HepG2 (cell line): ENCODE data around the gene NR2F1-AS1. TPM values are rescaled to one million over a fixed set of nuclear protein-coding genes. Genes with fewer than 3 reads are reported as not detected.

Experiments used
- ATF1 ChIP-seq: IDR thresholded peaks from 2 replicates; pipeline ENCODE4 v1.6.1; 2016; ENCODE audit warnings: mild to moderate bottlenecking, control low read depth
- CHD4 ChIP-seq: fragments of 200-600 bp; sonication (generic); IDR thresholded peaks from 2 replicates; pipeline ENCODE4 v1.7.0; 2017; ENCODE audit warnings: mild to moderate bottlenecking, low read length, borderline replicate concordance
- E2F1 ChIP-seq: sonication (generic); formaldehyde crosslinking; IDR thresholded peaks from 2 replicates; pipeline ENCODE4 v1.5.0; 2020; ENCODE audit warnings: missing genetic modification reagents
- FOXK2 ChIP-seq: fragments of 450-650 bp; IDR thresholded peaks from 2 replicates; pipeline ENCODE4 v1.6.1; 2016
- KDM5B ChIP-seq: sonication (generic); formaldehyde crosslinking; IDR thresholded peaks from 2 replicates; pipeline ENCODE4 v1.4.0; 2020; ENCODE audit warnings: missing genetic modification reagents, mild to moderate bottlenecking, borderline replicate concordance
- MZF1 ChIP-seq: sonication (generic); formaldehyde crosslinking; IDR thresholded peaks from 2 replicates; pipeline ENCODE4 v1.8.1; 2023; ENCODE audit warnings: mild to moderate bottlenecking, missing genetic modification reagents, borderline replicate concordance
- NCOA5 ChIP-seq: sonication (generic); formaldehyde crosslinking; IDR thresholded peaks from 2 replicates; pipeline ENCODE4 v1.4.0; 2020; ENCODE audit warnings: missing genetic modification reagents
- NFE2 ChIP-seq: sonication (generic); formaldehyde crosslinking; IDR thresholded peaks from 2 replicates; pipeline ENCODE4 v1.4.0; 2020; ENCODE audit warnings: missing genetic modification reagents
- NFE2L1 ChIP-seq: sonication (generic); formaldehyde crosslinking; IDR thresholded peaks from 2 replicates; pipeline ENCODE4 v1.4.0; 2020; ENCODE audit warnings: missing genetic modification reagents, mild to moderate bottlenecking, borderline replicate concordance
- PHF5A ChIP-seq: IDR thresholded peaks from one replicate; pipeline ENCODE4 v1.6.1; 2018; ENCODE audit warnings: low read depth, missing genetic modification reagents; ENCODE audit not compliant: unreplicated experiment
- RBAK ChIP-seq: sonication (generic); formaldehyde crosslinking; IDR thresholded peaks from 2 replicates; pipeline ENCODE4 v1.5.1; 2020; ENCODE audit warnings: mild to moderate bottlenecking, missing genetic modification reagents
- SRY ChIP-seq: sonication (generic); formaldehyde crosslinking; IDR thresholded peaks from 2 replicates; pipeline ENCODE4 v1.8.0; 2022; ENCODE audit warnings: mild to moderate bottlenecking, missing genetic modification reagents
- TCF12 ChIP-seq, 2 experiments: fragments of 450-650 bp in 1 of 2; sonication (generic) in 1 of 2; formaldehyde crosslinking in 1 of 2; IDR thresholded peaks; 2 replicates each; pipeline versions ENCODE4 v1.6.1 to v1.8.0; 2017 to 2022; ENCODE audit warnings: antibody characterized with exemption in 1 of 2, mild to moderate bottlenecking in 1 of 2, missing genetic modification reagents in 1 of 2, moderate library complexity in 1 of 2
- TCF7 ChIP-seq: sonication (generic); IDR thresholded peaks from 2 replicates; pipeline ENCODE4 v1.6.1; 2016; ENCODE audit warnings: antibody characterized with exemption, low read depth
- TRIM22 ChIP-seq: fragments of 450-650 bp; IDR thresholded peaks from 2 replicates; pipeline ENCODE4 v1.6.1; 2017
- ZBTB7A ChIP-seq: sonication (generic); formaldehyde crosslinking; IDR thresholded peaks from 2 replicates; pipeline ENCODE4 v1.8.0; 2022; ENCODE audit warnings: mild to moderate bottlenecking, missing genetic modification reagents
- ZFP82 ChIP-seq: sonication (generic); formaldehyde crosslinking; IDR thresholded peaks from 2 replicates; pipeline ENCODE4 v1.5.1; 2020; ENCODE audit warnings: mild to moderate bottlenecking, missing genetic modification reagents, borderline replicate concordance
- ZNF121 ChIP-seq: sonication (generic); formaldehyde crosslinking; IDR thresholded peaks from 2 replicates; pipeline ENCODE4 v1.5.0; 2020; ENCODE audit warnings: mild to moderate bottlenecking, missing genetic modification reagents
- ZNF24 ChIP-seq: fragments of 450-650 bp; IDR thresholded peaks from 2 replicates; pipeline ENCODE4 v1.6.1; 2017; ENCODE audit warnings: antibody characterized with exemption, mild to moderate bottlenecking
- ZNF577 ChIP-seq: sonication (generic); formaldehyde crosslinking; IDR thresholded peaks from 2 replicates; pipeline ENCODE4 v1.4.0; 2020; ENCODE audit warnings: mild to moderate bottlenecking, low read depth, missing genetic modification reagents, borderline replicate concordance
- ZNF704 ChIP-seq: sonication (generic); formaldehyde crosslinking; IDR thresholded peaks from 2 replicates; pipeline ENCODE4 v1.8.1; 2023; ENCODE audit warnings: mild to moderate bottlenecking, inconsistent platforms, moderate library complexity, missing genetic modification reagents, borderline replicate concordance
- ZNF766 ChIP-seq: sonication (generic); formaldehyde crosslinking; IDR thresholded peaks from 2 replicates; pipeline ENCODE4 v1.5.0; 2020; ENCODE audit warnings: missing genetic modification reagents, borderline replicate concordance
- ZNF850 ChIP-seq: sonication (generic); formaldehyde crosslinking; conservative IDR thresholded peaks from 2 replicates; pipeline ENCODE4 v1.9.0; 2021; ENCODE audit warnings: mild to moderate bottlenecking, missing genetic modification reagents
- polyA plus RNA-seq, 8 experiments: library from polyadenylated mRNA; depleted of rRNA in 3 of 8; stranded (reverse) in 7 of 8; unstranded in 1 of 8; fragments of >200 nt; fragmentation: Illumina TruSeq in 4 of 8; extraction: Trizol in 4 of 8; gene quantifications; 2 replicates each; pipeline versions ENCODE4 v1.2.1 to v1.2.3, GENCODE V29; 2011 to 2016; ENCODE audit warnings: low read depth in 4 of 8, missing spikeins in 1 of 8, mixed read lengths in 1 of 8; ENCODE audit not compliant: insufficient read depth in 1 of 8
- total RNA-seq, 5 experiments: library from RNA; depleted of rRNA; stranded (reverse); fragments of >200 nt; fragmentation: Illumina TruSeq; extraction: Trizol; gene quantifications; 2 replicates each; pipeline ENCODE4 v1.2.3, GENCODE V29; 2016; ENCODE audit warnings: low read depth in 1 of 5
- TF ChIP-seq, protein P1 (sequence below): sonication (generic); formaldehyde crosslinking; IDR thresholded peaks from 2 replicates; pipeline ENCODE4 v1.8.1; 2023; ENCODE audit warnings: mild to moderate bottlenecking, moderate library complexity, missing genetic modification reagents
- TF ChIP-seq, protein P2 (sequence below): sonication (generic); formaldehyde crosslinking; conservative IDR thresholded peaks from 2 replicates; pipeline ENCODE4 v1.4.0; 2020; ENCODE audit warnings: missing genetic modification reagents

The NR2F1-AS1 gene
- total and polyA plus RNA-seq, 2 of the 13 experiments (the other 11 are each of a cell fraction or from before 2014, with no cell fraction given), result 2.8 TPM

DNA sequence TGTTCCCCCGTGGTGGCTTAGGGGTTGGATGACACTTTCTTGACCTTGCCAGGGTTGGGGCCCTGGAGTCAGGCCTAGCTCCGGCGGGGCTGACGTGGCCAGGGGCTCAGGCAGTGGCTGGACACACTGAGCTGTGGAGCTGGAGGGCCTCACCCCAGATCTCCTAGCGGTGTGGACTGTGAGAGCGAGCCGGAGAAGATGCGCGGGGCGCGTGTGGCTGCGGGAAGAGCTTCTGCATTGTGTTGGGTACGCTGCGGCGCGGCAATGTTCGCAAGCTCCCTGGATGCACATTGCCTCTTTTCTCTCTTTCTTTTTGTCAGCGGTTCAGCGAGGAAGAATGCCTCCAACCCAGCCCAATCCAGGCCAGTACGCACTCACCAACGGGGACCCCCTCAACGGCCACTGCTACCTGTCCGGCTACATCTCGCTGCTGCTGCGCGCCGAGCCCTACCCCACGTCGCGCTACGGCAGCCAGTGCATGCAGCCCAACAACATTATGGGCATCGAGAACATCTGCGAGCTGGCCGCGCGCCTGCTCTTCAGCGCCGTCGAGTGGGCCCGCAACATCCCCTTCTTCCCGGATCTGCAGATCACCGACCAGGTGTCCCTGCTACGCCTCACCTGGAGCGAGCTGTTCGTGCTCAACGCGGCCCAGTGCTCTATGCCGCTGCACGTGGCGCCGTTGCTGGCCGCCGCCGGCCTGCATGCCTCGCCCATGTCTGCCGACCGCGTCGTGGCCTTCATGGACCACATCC, 6.8 kb upstream of the NR2F1-AS1 start (continued):
- TF ChIP-seq TCF7 (no peak), TRIM22 (no peak), TCF12 (IDR thresholded peaks at IDR 0.05) (no peak), TCF12 (CRISPR knock-in tag; IDR thresholded peaks at IDR 0.05) (no peak), KDM5B (peak; percentile 36; the same call in 1 of the 2 replicates), ZFP82 (CRISPR knock-in tag) (no peak), ZNF850 (CRISPR knock-in tag) (no peak), ATF1 (CRISPR knock-in tag) (no peak), ZNF121 (no peak), RBAK (no peak), ZNF577 (CRISPR knock-in tag) (no peak), MZF1 (CRISPR knock-in tag) (no peak), SRY (CRISPR knock-in tag) (no peak), E2F1 (CRISPR knock-in tag) (no peak), PHF5A (CRISPR knock-in tag) (no peak), ZNF766 (no peak), NFE2L1 (no peak), ZBTB7A (no peak), NCOA5 (CRISPR knock-in tag) (no peak), NFE2 (CRISPR knock-in tag) (no peak), CHD4 (no peak), ZNF24 (no peak), FOXK2 (no peak), ZNF704 (CRISPR knock-in tag) (no peak)
- TF ChIP-seq, protein P1, sequence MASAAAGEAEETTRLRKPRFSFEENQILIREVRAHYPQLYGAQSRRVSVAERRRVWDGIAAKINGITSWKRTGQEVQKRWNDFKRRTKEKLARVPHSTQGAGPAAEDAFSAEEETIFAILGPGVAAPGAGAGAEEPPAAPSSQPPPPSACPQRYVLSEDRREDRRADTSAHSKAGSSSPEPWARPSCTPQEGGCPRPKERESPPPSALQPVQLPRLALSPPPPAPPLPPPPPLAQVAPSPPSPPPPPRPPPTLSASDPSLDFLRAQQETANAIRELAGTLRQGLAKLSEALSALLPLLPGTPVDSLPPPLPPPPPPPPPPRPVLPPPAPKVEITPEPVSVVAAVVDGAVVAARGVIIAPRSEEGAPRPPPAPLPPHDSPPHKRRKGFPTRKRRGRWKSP (CRISPR knock-in tag), result no peak
- TF ChIP-seq, protein P2, sequence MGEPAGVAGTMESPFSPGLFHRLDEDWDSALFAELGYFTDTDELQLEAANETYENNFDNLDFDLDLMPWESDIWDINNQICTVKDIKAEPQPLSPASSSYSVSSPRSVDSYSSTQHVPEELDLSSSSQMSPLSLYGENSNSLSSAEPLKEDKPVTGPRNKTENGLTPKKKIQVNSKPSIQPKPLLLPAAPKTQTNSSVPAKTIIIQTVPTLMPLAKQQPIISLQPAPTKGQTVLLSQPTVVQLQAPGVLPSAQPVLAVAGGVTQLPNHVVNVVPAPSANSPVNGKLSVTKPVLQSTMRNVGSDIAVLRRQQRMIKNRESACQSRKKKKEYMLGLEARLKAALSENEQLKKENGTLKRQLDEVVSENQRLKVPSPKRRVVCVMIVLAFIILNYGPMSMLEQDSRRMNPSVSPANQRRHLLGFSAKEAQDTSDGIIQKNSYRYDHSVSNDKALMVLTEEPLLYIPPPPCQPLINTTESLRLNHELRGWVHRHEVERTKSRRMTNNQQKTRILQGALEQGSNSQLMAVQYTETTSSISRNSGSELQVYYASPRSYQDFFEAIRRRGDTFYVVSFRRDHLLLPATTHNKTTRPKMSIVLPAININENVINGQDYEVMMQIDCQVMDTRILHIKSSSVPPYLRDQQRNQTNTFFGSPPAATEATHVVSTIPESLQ (CRISPR knock-in tag), result no peak
